ENCODE measurements around the gene ANO6. TPM values are rescaled to one million over a fixed set of nuclear protein-coding genes. Genes with fewer than 3 reads are reported as not detected.

ANO6 gene
- polyA plus RNA-seq, 4 donors = 19.9 to 63.3 (median 29.8) TPM

GRCh38 chr12:45416126-45416525 is 200.2 kb downstream of the ANO6 start:
- H3K4me3 ChIP-seq (ENCODE audit: low read depth in 1 of 3, low read length in 3 of 3) = no peak overlapping the region
- H3K27ac ChIP-seq (ENCODE audit: low read depth in 1 of 3, low read length in 2 of 3) = no peak overlapping the region
- no peaks in the 10 kb centered on the region for H3K4me1 ChIP-seq (ENCODE audit: control insufficient read depth in 3 of 3, insufficient read depth in 2 of 3, low read depth in 1 of 3, low read length in 2 of 3)
- H3K27me3 ChIP-seq (ENCODE audit: control insufficient read depth in 3 of 3, insufficient read depth in 3 of 3, low read length in 3 of 3) = no peaks in the 10 kb centered on the region
- FAIRE-seq = no peak
- no peaks in the 10 kb centered on the region for H3K9me3 ChIP-seq (ENCODE audit: control insufficient read depth in 2 of 2, insufficient read depth in 1 of 2, low read depth in 1 of 2, low read length in 1 of 2)
- 74 to 92% (median 89%) methylated on average over 2 of the region's 2 CpGs for WGBS, 3 donors
- DNase-seq = no peak
- peaks cover 5 to 36% (median 25%) of the 10 kb centered on the region in 3 donors for H3K36me3 ChIP-seq (ENCODE audit: control insufficient read depth in 3 of 3, insufficient read depth in 2 of 3, low read depth in 1 of 3, low read length in 3 of 3)

GRCh38 chr12:45418520-45418919 is 202.6 kb downstream of the ANO6 start:
- Histone ChIP-seq H3K36me3 (ENCODE audit: control insufficient read depth in 3 of 3, insufficient read depth in 2 of 3, low read depth in 1 of 3, low read length in 3 of 3) (peaks cover 3 to 26% (median 16%) of the 10 kb centered on the region in 3 donors), H3K4me1 (ENCODE audit: control insufficient read depth in 3 of 3, insufficient read depth in 2 of 3, low read depth in 1 of 3, low read length in 2 of 3) (no peaks in the 10 kb centered on the region), H3K27me3 (ENCODE audit: control insufficient read depth in 3 of 3, insufficient read depth in 3 of 3, low read length in 3 of 3) (no peaks in the 10 kb centered on the region), H3K27ac (ENCODE audit: low read depth in 1 of 3, low read length in 2 of 3) (no peak overlapping the region), H3K9me3 (ENCODE audit: control insufficient read depth in 2 of 2, insufficient read depth in 1 of 2, low read depth in 1 of 2, low read length in 1 of 2) (no peaks in the 10 kb centered on the region), H3K4me3 (ENCODE audit: low read depth in 1 of 3, low read length in 3 of 3) (no peak overlapping the region)
- 91 to 100% (median 94%) methylated on average over 1 of the region's 1 CpG for WGBS, 3 donors
- DNase-seq (no peak), FAIRE-seq (no peak)

- Histone ChIP-seq H3K4me3 (ENCODE audit: low read depth in 1 of 3, low read length in 3 of 3) (no peak overlapping the region), H3K27me3 (ENCODE audit: control insufficient read depth in 3 of 3, insufficient read depth in 3 of 3, low read length in 3 of 3) (no peaks in the 10 kb centered on the region), H3K4me1 (ENCODE audit: control insufficient read depth in 3 of 3, insufficient read depth in 2 of 3, low read depth in 1 of 3, low read length in 2 of 3) (no peaks in the 10 kb centered on the region), H3K36me3 (ENCODE audit: control insufficient read depth in 3 of 3, insufficient read depth in 2 of 3, low read depth in 1 of 3, low read length in 3 of 3) (peaks cover 3 to 26% (median 20%) of the 10 kb centered on the region in 3 donors), H3K9me3 (ENCODE audit: control insufficient read depth in 2 of 2, insufficient read depth in 1 of 2, low read depth in 1 of 2, low read length in 1 of 2) (no peaks in the 10 kb centered on the region), H3K27ac (ENCODE audit: low read depth in 1 of 3, low read length in 2 of 3) (no peak overlapping the region)
- FAIRE-seq = no peak
- 76 to 93% (median 84%) methylated on average over 1 of the region's 1 CpG for WGBS, 3 donors
- DNase-seq = no peak
Measured at GRCh38 chr12:45419317-45419814, 203.5 kb downstream of the ANO6 start.

GRCh38 chr12:45421736-45422135 is 205.8 kb downstream of the ANO6 start:
- FAIRE-seq (no peak), DNase-seq (no peak)
- Histone ChIP-seq H3K27ac (ENCODE audit: low read depth in 1 of 3, low read length in 2 of 3) (no peak overlapping the region), H3K27me3 (ENCODE audit: control insufficient read depth in 3 of 3, insufficient read depth in 3 of 3, low read length in 3 of 3) (no peaks in the 10 kb centered on the region), H3K4me1 (ENCODE audit: control insufficient read depth in 3 of 3, insufficient read depth in 2 of 3, low read depth in 1 of 3, low read length in 2 of 3) (no peaks in the 10 kb centered on the region), H3K36me3 (ENCODE audit: control insufficient read depth in 3 of 3, insufficient read depth in 2 of 3, low read depth in 1 of 3, low read length in 3 of 3) (peaks cover under 1 to 25% (median 22%) of the 10 kb centered on the region in 3 donors), H3K4me3 (ENCODE audit: low read depth in 1 of 3, low read length in 3 of 3) (no peak overlapping the region), H3K9me3 (ENCODE audit: control insufficient read depth in 2 of 2, insufficient read depth in 1 of 2, low read depth in 1 of 2, low read length in 1 of 2) (no peaks in the 10 kb centered on the region)
- WGBS, 3 donors = 81 to 94% (median 81%) methylated on average over 1 of the region's 1 CpG

GRCh38 chr12:45423931-45424330 is 208.0 kb downstream of the ANO6 start:
- FAIRE-seq (no peak), DNase-seq (no peak)
- H3K36me3 ChIP-seq (ENCODE audit: control insufficient read depth in 3 of 3, insufficient read depth in 2 of 3, low read depth in 1 of 3, low read length in 3 of 3) = peaks cover 3 to 30% (median 29%) of the 10 kb centered on the region in 3 donors
- H3K27ac ChIP-seq (ENCODE audit: low read depth in 1 of 3, low read length in 2 of 3) = no peak overlapping the region
- H3K4me1 ChIP-seq (ENCODE audit: control insufficient read depth in 3 of 3, insufficient read depth in 2 of 3, low read depth in 1 of 3, low read length in 2 of 3) = no peaks in the 10 kb centered on the region
- H3K4me3 ChIP-seq (ENCODE audit: low read depth in 1 of 3, low read length in 3 of 3) = no peak overlapping the region
- no peaks in the 10 kb centered on the region for H3K9me3 ChIP-seq (ENCODE audit: control insufficient read depth in 2 of 2, insufficient read depth in 1 of 2, low read depth in 1 of 2, low read length in 1 of 2)
- 78 to 94% (median 85%) methylated on average over 1 of the region's 1 CpG for WGBS, 3 donors
- H3K27me3 ChIP-seq (ENCODE audit: control insufficient read depth in 3 of 3, insufficient read depth in 3 of 3, low read length in 3 of 3) = no peaks in the 10 kb centered on the region

GRCh38 chr12:45425426-45425825 is 209.5 kb downstream of the ANO6 start:
- FAIRE-seq = no peak
- Histone ChIP-seq H3K36me3 (ENCODE audit: control insufficient read depth in 3 of 3, insufficient read depth in 2 of 3, low read depth in 1 of 3, low read length in 3 of 3) (peaks cover 3 to 30% (median 28%) of the 10 kb centered on the region in 3 donors), H3K27ac (ENCODE audit: low read depth in 1 of 3, low read length in 2 of 3) (no peak overlapping the region), H3K27me3 (ENCODE audit: control insufficient read depth in 3 of 3, insufficient read depth in 3 of 3, low read length in 3 of 3) (no peaks in the 10 kb centered on the region), H3K4me1 (ENCODE audit: control insufficient read depth in 3 of 3, insufficient read depth in 2 of 3, low read depth in 1 of 3, low read length in 2 of 3) (no peaks in the 10 kb centered on the region), H3K4me3 (ENCODE audit: low read depth in 1 of 3, low read length in 3 of 3) (no peak overlapping the region), H3K9me3 (ENCODE audit: control insufficient read depth in 2 of 2, insufficient read depth in 1 of 2, low read depth in 1 of 2, low read length in 1 of 2) (no peaks in the 10 kb centered on the region)
- no peak for DNase-seq
- WGBS, 3 donors = 77 to 94% (median 93%) methylated on average over 4 of the region's 4 CpGs

GRCh38 chr12:45426294-45426693 is 210.4 kb downstream of the ANO6 start:
- no peaks in the 10 kb centered on the region for H3K4me1 ChIP-seq (ENCODE audit: control insufficient read depth in 3 of 3, insufficient read depth in 2 of 3, low read depth in 1 of 3, low read length in 2 of 3)
- 87 to 97% (median 97%) methylated on average over 4 of the region's 4 CpGs for whole genome bisulfite sequencing, 3 donors
- H3K27ac ChIP-seq (ENCODE audit: low read depth in 1 of 3, low read length in 2 of 3) = no peak overlapping the region
- H3K36me3 ChIP-seq (ENCODE audit: control insufficient read depth in 3 of 3, insufficient read depth in 2 of 3, low read depth in 1 of 3, low read length in 3 of 3) = peaks cover 3 to 32% (median 29%) of the 10 kb centered on the region in 3 donors
- H3K27me3 ChIP-seq (ENCODE audit: control insufficient read depth in 3 of 3, insufficient read depth in 3 of 3, low read length in 3 of 3) = no peaks in the 10 kb centered on the region
- H3K9me3 ChIP-seq (ENCODE audit: control insufficient read depth in 2 of 2, insufficient read depth in 1 of 2, low read depth in 1 of 2, low read length in 1 of 2) = no peaks in the 10 kb centered on the region
- no peak overlapping the region for H3K4me3 ChIP-seq (ENCODE audit: low read depth in 1 of 3, low read length in 3 of 3)
- FAIRE-seq = no peak
- DNase-seq = no peak

- H3K27ac ChIP-seq (ENCODE audit: low read depth in 1 of 3, low read length in 2 of 3) = no peak overlapping the region
- no peak overlapping the region for H3K4me3 ChIP-seq (ENCODE audit: low read depth in 1 of 3, low read length in 3 of 3)
- WGBS, 3 donors = 95 to 98% (median 97%) methylated on average over 4 of the region's 4 CpGs
- FAIRE-seq (no peak), DNase-seq (no peak)
- H3K36me3 ChIP-seq (ENCODE audit: control insufficient read depth in 3 of 3, insufficient read depth in 2 of 3, low read depth in 1 of 3, low read length in 3 of 3) = peaks cover 3 to 34% (median 29%) of the 10 kb centered on the region in 3 donors
- H3K27me3 ChIP-seq (ENCODE audit: control insufficient read depth in 3 of 3, insufficient read depth in 3 of 3, low read length in 3 of 3) = no peaks in the 10 kb centered on the region
- H3K4me1 ChIP-seq (ENCODE audit: control insufficient read depth in 3 of 3, insufficient read depth in 2 of 3, low read depth in 1 of 3, low read length in 2 of 3) = no peaks in the 10 kb centered on the region
- no peaks in the 10 kb centered on the region for H3K9me3 ChIP-seq (ENCODE audit: control insufficient read depth in 2 of 2, insufficient read depth in 1 of 2, low read depth in 1 of 2, low read length in 1 of 2)
Measured at GRCh38 chr12:45427042-45427441, 211.1 kb downstream of the ANO6 start.

- WGBS, 3 donors = 91 to 97% (median 94%) methylated on average over 1 of the region's 1 CpG
- Histone ChIP-seq H3K9me3 (ENCODE audit: control insufficient read depth in 2 of 2, insufficient read depth in 1 of 2, low read depth in 1 of 2, low read length in 1 of 2) (no peaks in the 10 kb centered on the region), H3K36me3 (ENCODE audit: control insufficient read depth in 3 of 3, insufficient read depth in 2 of 3, low read depth in 1 of 3, low read length in 3 of 3) (peaks cover 3 to 24% (median 22%) of the 10 kb centered on the region in 3 donors), H3K4me3 (ENCODE audit: low read depth in 1 of 3, low read length in 3 of 3) (no peak overlapping the region), H3K27ac (ENCODE audit: low read depth in 1 of 3, low read length in 2 of 3) (no peak overlapping the region), H3K4me1 (ENCODE audit: control insufficient read depth in 3 of 3, insufficient read depth in 2 of 3, low read depth in 1 of 3, low read length in 2 of 3) (no peaks in the 10 kb centered on the region), H3K27me3 (ENCODE audit: control insufficient read depth in 3 of 3, insufficient read depth in 3 of 3, low read length in 3 of 3) (no peaks in the 10 kb centered on the region)
- no peak for FAIRE-seq
- DNase-seq = no peak
Measured at GRCh38 chr12:45429831-45430230, 213.9 kb downstream of the ANO6 start.
